Measurements from ENCODE around the gene CEP19. TPM values are rescaled to one million over a fixed set of nuclear protein-coding genes. Genes with fewer than 3 reads are reported as not detected.
"Not testable (repeated sequence)": the region's sequence is repeated elsewhere in the genome, so short reads cannot be mapped to it uniquely, and the experiment has no call there.

Gene CEP19
- total RNA-seq, 4 donors from 2014 or later, result 0.63 to 1.4 (median 1.1) TPM; not detected in 1

GRCh38 chr3:196749125-196749524, 37.1 kb upstream of the CEP19 start:
- no peak for DNase-seq (ENCODE audit: low spot score in 2 of 2)
- WGBS, 2 donors, result 80 to 86% methylated on average over 8 of the region's 8 CpGs
- H3K4me3 ChIP-seq (ENCODE audit: low read depth, poor library complexity, severe bottlenecking), result no peak overlapping the region
- TF ChIP-seq POLR2A (IDR thresholded peaks at IDR 0.05) (no peak), CTCF (IDR thresholded peaks at IDR 0.05) (no peak)
- intact Hi-C loops (cut with DNase I; ENCODE audit: low total_unique reads), result no loop called here

GRCh38 chr3:196743569-196743968, 31.5 kb upstream of the CEP19 start:
- intact Hi-C loops (cut with DNase I; ENCODE audit: low total_unique reads); DNase-seq (ENCODE audit: low spot score in 2 of 2); H3K4me3 ChIP-seq (ENCODE audit: low read depth, poor library complexity, severe bottlenecking): not testable (repeated sequence)
- 92 to 95% methylated on average over 10 of the region's 10 CpGs for WGBS, 2 donors

- no peak for TF ChIP-seq CTCF (IDR thresholded peaks at IDR 0.05)
- no peak for TF ChIP-seq POLR2A (IDR thresholded peaks at IDR 0.05)
- WGBS, 2 donors, result 18 to 20% methylated on average over 5 of the region's 5 CpGs
- H3K4me3 ChIP-seq (ENCODE audit: low read depth, poor library complexity, severe bottlenecking), result peak overlapping the region; percentile 98
- DNase-seq (ENCODE audit: low spot score in 2 of 2), result no peak
- intact Hi-C loops (cut with DNase I; ENCODE audit: low total_unique reads), result no loop called here
Observed at GRCh38 chr3:196741249-196741889, 29.3 kb upstream of the CEP19 start.

- intact Hi-C loops (cut with DNase I; ENCODE audit: low total_unique reads), result no loop called here
- H3K4me3 ChIP-seq (ENCODE audit: low read depth, poor library complexity, severe bottlenecking), result peak overlapping the region; percentile 98
- WGBS, 2 donors, result 0 to 1% methylated on average over 30 of the region's 30 CpGs
- DNase-seq (ENCODE audit: low spot score in 2 of 2), result peak in 1 of 2 donors; percentile 21
- TF ChIP-seq CTCF (IDR thresholded peaks at IDR 0.05), result no peak
- no peak for TF ChIP-seq POLR2A (IDR thresholded peaks at IDR 0.05)
Observed at GRCh38 chr3:196740481-196741248, 28.6 kb upstream of the CEP19 start.

GRCh38 chr3:196739671-196740480, 27.8 kb upstream of the CEP19 start, which contains the start of gene PAK2:
TSS of gene PAK2 (plus strand) at chr3:196739857. CDS start at chr3:196782647, 42,790 bp downstream.
- DNase-seq (ENCODE audit: low spot score in 2 of 2), result peak; percentile 89 to 98
- 1% methylated on average over 49 to 60 of the region's 86 CpGs for WGBS, 2 donors
- H3K4me3 ChIP-seq (ENCODE audit: low read depth, poor library complexity, severe bottlenecking), result peak within 1 kb of the TSS; percentile 98
- intact Hi-C loops (cut with DNase I; ENCODE audit: low total_unique reads), result no loop called here
- no peak for TF ChIP-seq CTCF (IDR thresholded peaks at IDR 0.05)
- TF ChIP-seq POLR2A (IDR thresholded peaks at IDR 0.05), result peak in 1 of 2 donors; percentile 17

GRCh38 chr3:196737655-196738054, 25.6 kb upstream of the CEP19 start:
- H3K4me3 ChIP-seq (ENCODE audit: low read depth, poor library complexity, severe bottlenecking), result no peak overlapping the region
- 95 to 97% methylated on average over 6 of the region's 6 CpGs for WGBS, 2 donors
- intact Hi-C loops (cut with DNase I; ENCODE audit: low total_unique reads), result no loop called here
- DNase-seq (ENCODE audit: low spot score in 2 of 2), result no peak
- TF ChIP-seq CTCF (IDR thresholded peaks at IDR 0.05) (no peak), POLR2A (IDR thresholded peaks at IDR 0.05) (no peak)
